ENCODE data around the gene CYP19A1. TPM values are rescaled to one million over a fixed set of nuclear protein-coding genes. Genes with fewer than 3 reads are reported as not detected.

Gene CYP19A1
- total and polyA plus RNA-seq, 9 of the 15 experiments (the other 6 are each of a cell fraction or from before 2014, with no cell fraction given) = 0.16 to 0.63 (median 0.47) TPM; not detected in 3

DNA sequence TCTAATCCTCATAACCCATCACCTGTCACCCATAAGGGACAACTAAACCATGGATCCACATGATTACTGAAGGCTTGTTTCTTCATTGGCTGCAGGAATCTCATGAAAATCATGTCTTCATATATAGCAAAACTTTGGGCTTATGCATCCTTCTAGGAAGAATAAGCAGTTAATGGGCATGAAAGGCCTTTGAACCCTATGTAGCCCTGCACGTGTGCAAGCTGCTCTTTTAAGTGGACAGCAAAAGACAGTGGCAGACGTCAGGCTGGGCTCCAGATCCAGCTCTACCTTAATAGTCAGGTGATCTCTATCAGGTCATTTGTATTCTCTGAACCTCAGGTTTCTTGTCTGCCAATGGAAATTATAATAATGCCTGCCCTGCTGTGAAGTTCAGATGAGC is 18.9 kb downstream of the CYP19A1 start:
- Histone ChIP-seq H4K20me1 (replicated peaks; ENCODE audit: control insufficient read depth, insufficient read depth, low read length) (no peaks in the 10 kb centered on the region; the same call in 1 of the 2 replicates), H3K9ac (ENCODE audit: insufficient read depth in 1 of 2, low read depth in 2 of 2, low read length in 2 of 2) (no peak overlapping the region), H3K4me2 (ENCODE audit: insufficient read depth, low read length) (no peak overlapping the region), H3K27ac (ENCODE audit: extremely low read depth, low read depth, low read length) (no peak overlapping the region), H3K79me2 (ENCODE audit: control insufficient read depth, insufficient read depth, low read length) (no peaks in the 10 kb centered on the region), H3K27me3 (ENCODE audit: control insufficient read depth in 2 of 2, insufficient read depth in 2 of 2, low read length in 2 of 2) (peaks cover 3 to 11% of the 10 kb centered on the region in 2 experiments; a peak in 4 of 5 replicates), H3K36me3 (ENCODE audit: control insufficient read depth, insufficient read depth, low read length) (no peaks in the 10 kb centered on the region), H3K9me1 (ENCODE audit: control insufficient read depth, insufficient read depth, low read length) (no peaks in the 10 kb centered on the region), H3K4me3 (no peak overlapping the region), H3K9me3 (replicated peaks; ENCODE audit: control insufficient read depth, insufficient read depth, low read depth, low read length) (no peaks in the 10 kb centered on the region), H2AFZ (ENCODE audit: low read depth, low read length) (no peak overlapping the region), H3K4me1 (replicated peaks in 1 of 2; ENCODE audit: control insufficient read depth in 2 of 2, insufficient read depth in 2 of 2, low read length in 2 of 2) (no peaks in the 10 kb centered on the region; a peak in 1 of 5 replicates)
- no peak for TF ChIP-seq FIP1L1 (IDR thresholded peaks at IDR 0.05; ENCODE audit: low read depth, low read length, poor library complexity, severe bottlenecking)
- TF ChIP-seq ETV1 (tag; conservative IDR thresholded peaks at IDR 0.05; ENCODE audit: low read depth) = no peak
- TF ChIP-seq GTF2F1 (IDR thresholded peaks at IDR 0.05; ENCODE audit: low read depth, low read length) = no peak
- no peak for TF ChIP-seq SRSF1 (IDR thresholded peaks at IDR 0.05; ENCODE audit: low read depth, low read length)
- no peak for TF ChIP-seq PBX2 (CRISPR knock-in tag; IDR thresholded peaks at IDR 0.05; ENCODE audit: low read depth)
- TF ChIP-seq PBX2 (tag; conservative IDR thresholded peaks at IDR 0.05; ENCODE audit: low read depth) = no peak
- no peak for TF ChIP-seq PHTF2 (CRISPR knock-in tag; IDR thresholded peaks at IDR 0.05)
- no peak for DNase-seq (ENCODE audit: extremely low read depth in 1 of 4, low spot score in 3 of 4)
- FAIRE-seq = no peak
- CTCF ChIA-PET (ENCODE audit: low intra/inter-chr PET ratio) = no interaction called here
- ATAC-seq = no peak
- 0% methylated on average over 2 of the region's 2 CpGs for WGBS (ENCODE audit: insufficient coverage, low coverage, missing lambda C conversion rate)
- BruUV-seq (replicated peaks) = no TSS peak
- in situ Hi-C loops (cut with MboI) (no loop called here), intact Hi-C loops (cut with micrococcal nuclease) (no loop called here)
- POLR2A ChIA-PET = interaction anchor here (0.6 kb wide), 1 partner anchor 27 kb away, joined by 3 read pairs; no protein-coding TSS in a partner anchor

Data from K562 (cell line).